Right atrium auricular region (tissue), 2 donors: ENCODE data around the gene CAMTA1. TPM values are rescaled to one million over a fixed set of nuclear protein-coding genes. Genes with fewer than 3 reads are reported as not detected.

Experiments
- DNase-seq: peaks from one replicate; pipeline ENCODE4 v3.0.0-alpha.2; 2019; ENCODE audit warnings: low spot score
- H3K27ac ChIP-seq, 2 donors: fragments of 200-600 bp; sonication (generic); 1 replicate in 1 of 2; 2 replicates in 1 of 2; pipeline ENCODE4 v1.5.1; 2016 to 2019
- H3K27me3 ChIP-seq, 2 donors: fragments of 200-600 bp; sonication (generic); one replicate each; pipeline versions ENCODE4 v1.5.1 to v1.6.0; 2017 to 2019
- H3K36me3 ChIP-seq: fragments of 200-600 bp; sonication (generic); one replicate; pipeline ENCODE4 v1.5.1; 2016
- H3K4me1 ChIP-seq, 2 donors: fragments of 200-600 bp; sonication (generic); one replicate each; pipeline versions ENCODE4 v1.5.1 to v1.6.0; 2017 to 2019
- H3K4me3 ChIP-seq, 2 donors: fragments of 200-600 bp; sonication (generic); 1 replicate in 1 of 2; 2 replicates in 1 of 2; pipeline ENCODE4 v1.5.1; 2017 to 2019; ENCODE audit warnings: mild to moderate bottlenecking in 1 of 2, moderate library complexity in 1 of 2
- H3K9me3 ChIP-seq, 2 donors: fragments of 200-600 bp; sonication (generic); one replicate each; pipeline ENCODE4 v1.5.1; 2019
- total RNA-seq, 2 donors: library from RNA; depleted of rRNA; stranded (reverse); fragments of >200 nt; gene quantifications; one replicate each; pipeline ENCODE4 v1.1.0, GENCODE V29; 2016
- TF ChIP-seq, protein P1 (sequence below), 2 donors: fragments of 200-600 bp; sonication (generic); IDR thresholded peaks; one replicate each; pipeline ENCODE4 v1.5.1; 2019; ENCODE audit warnings: antibody characterized with exemption in 2 of 2

CAMTA1 gene
- total RNA-seq, 2 donors from 2014 or later = 132 to 190 TPM

GRCh38 chr1:6911974-6912373 lies 126.7 kb downstream of the CAMTA1 start:
- Histone ChIP-seq H3K4me3 (no peak overlapping the region), H3K27me3 (no peaks in the 10 kb centered on the region), H3K4me1 (no peaks in the 10 kb centered on the region), H3K9me3 (peaks cover 0 to 5% of the 10 kb centered on the region in 2 donors), H3K36me3 (no peaks in the 10 kb centered on the region), H3K27ac (no peak overlapping the region)
- TF ChIP-seq, protein P1, sequence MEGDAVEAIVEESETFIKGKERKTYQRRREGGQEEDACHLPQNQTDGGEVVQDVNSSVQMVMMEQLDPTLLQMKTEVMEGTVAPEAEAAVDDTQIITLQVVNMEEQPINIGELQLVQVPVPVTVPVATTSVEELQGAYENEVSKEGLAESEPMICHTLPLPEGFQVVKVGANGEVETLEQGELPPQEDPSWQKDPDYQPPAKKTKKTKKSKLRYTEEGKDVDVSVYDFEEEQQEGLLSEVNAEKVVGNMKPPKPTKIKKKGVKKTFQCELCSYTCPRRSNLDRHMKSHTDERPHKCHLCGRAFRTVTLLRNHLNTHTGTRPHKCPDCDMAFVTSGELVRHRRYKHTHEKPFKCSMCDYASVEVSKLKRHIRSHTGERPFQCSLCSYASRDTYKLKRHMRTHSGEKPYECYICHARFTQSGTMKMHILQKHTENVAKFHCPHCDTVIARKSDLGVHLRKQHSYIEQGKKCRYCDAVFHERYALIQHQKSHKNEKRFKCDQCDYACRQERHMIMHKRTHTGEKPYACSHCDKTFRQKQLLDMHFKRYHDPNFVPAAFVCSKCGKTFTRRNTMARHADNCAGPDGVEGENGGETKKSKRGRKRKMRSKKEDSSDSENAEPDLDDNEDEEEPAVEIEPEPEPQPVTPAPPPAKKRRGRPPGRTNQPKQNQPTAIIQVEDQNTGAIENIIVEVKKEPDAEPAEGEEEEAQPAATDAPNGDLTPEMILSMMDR (IDR thresholded peaks at IDR 0.05) = no peak
- DNase-seq = no peak

GRCh38 chr1:6912518-6912917 lies 127.3 kb downstream of the CAMTA1 start:
- Histone ChIP-seq H3K27ac (no peak overlapping the region), H3K9me3 (peaks cover 0 to 5% of the 10 kb centered on the region in 2 donors), H3K4me1 (no peaks in the 10 kb centered on the region), H3K27me3 (no peaks in the 10 kb centered on the region), H3K4me3 (no peak overlapping the region), H3K36me3 (no peaks in the 10 kb centered on the region)
- no peak for DNase-seq
- TF ChIP-seq, protein P1 (IDR thresholded peaks at IDR 0.05) = no peak

DNA sequence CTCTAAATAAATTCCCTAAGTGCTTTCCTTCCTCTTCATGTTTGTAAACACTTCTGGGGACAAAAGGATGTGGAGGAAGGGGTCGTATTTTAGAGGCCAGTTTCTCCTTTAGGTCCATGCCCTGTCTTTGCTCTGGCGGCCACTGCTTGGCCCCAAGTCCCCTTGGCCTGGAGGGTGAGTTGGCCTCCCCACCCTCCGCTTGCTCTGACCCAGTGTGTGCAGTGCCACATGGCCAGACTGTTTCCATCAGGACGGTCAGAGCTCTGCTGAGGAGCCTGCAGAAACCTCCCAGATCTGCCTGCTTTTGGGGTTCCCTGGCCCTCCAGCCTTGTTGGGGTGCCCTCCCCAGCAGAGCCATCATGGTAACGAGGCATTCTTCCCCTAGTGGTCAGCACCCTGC lies 127.8 kb downstream of the CAMTA1 start:
- no peak overlapping the region for H3K4me3 ChIP-seq
- H3K4me1 ChIP-seq = no peaks in the 10 kb centered on the region
- H3K36me3 ChIP-seq = no peaks in the 10 kb centered on the region
- TF ChIP-seq, protein P1 (IDR thresholded peaks at IDR 0.05) = no peak
- peaks cover 0 to 5% of the 10 kb centered on the region in 2 donors for H3K9me3 ChIP-seq
- no peak for DNase-seq
- no peaks in the 10 kb centered on the region for H3K27me3 ChIP-seq
- H3K27ac ChIP-seq = no peak overlapping the region

DNA sequence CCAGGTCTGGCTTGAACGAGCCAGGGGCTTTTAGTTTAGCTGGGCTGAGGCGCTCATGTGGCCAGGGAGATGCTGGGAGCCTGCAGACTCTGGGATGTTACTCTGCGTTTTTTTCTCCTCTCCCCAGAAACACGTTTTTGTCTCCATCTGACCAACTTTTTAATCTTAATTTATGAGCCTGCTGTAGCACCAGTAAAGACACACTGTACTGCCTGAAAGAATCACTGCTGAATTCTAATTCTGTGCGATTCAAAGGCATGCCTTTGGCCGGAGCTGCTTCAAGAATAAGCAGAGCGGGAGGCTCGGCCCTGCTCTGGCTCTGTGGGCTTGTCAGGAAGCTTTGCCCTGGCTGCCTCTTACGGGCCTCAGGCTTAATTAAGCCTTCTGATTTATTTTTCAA lies 129.5 kb downstream of the CAMTA1 start:
- no peak for DNase-seq
- no peaks in the 10 kb centered on the region for H3K27me3 ChIP-seq
- TF ChIP-seq, protein P1 (IDR thresholded peaks at IDR 0.05) = no peak
- H3K27ac ChIP-seq = no peak overlapping the region
- H3K9me3 ChIP-seq = peaks cover 0 to 5% of the 10 kb centered on the region in 2 donors
- H3K36me3 ChIP-seq = no peaks in the 10 kb centered on the region
- no peaks in the 10 kb centered on the region for H3K4me1 ChIP-seq
- H3K4me3 ChIP-seq = no peak overlapping the region

DNA sequence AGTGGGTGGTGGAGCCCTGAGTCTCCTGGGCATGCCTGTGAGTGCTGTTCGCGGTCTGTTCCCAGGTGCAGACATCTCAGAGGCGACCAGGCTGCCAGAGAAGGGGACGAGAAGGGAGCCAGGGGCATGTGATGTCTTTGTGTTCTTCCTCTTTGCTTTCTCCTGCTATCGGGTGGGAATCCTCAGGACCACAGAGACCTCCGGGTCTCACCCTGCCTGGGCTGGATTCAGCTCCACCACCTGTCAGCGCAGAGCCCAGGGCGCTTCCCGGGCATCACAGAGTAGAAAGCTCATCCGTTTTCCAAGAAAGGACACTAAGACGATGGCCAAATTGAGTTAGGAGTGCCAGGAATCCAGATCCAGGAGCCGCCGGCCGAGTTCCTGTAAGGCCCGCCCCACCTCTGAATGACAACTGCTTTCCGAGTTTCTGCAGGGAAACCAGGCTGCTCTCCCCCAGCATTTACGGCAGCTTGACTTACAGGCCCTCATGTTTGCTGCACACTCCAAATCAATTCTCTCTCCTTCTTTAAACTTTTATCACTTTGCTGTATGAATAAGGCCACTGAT lies 130.8 kb downstream of the CAMTA1 start:
- TF ChIP-seq, protein P1 (IDR thresholded peaks at IDR 0.05) = no peak
- no peak for DNase-seq

DNA sequence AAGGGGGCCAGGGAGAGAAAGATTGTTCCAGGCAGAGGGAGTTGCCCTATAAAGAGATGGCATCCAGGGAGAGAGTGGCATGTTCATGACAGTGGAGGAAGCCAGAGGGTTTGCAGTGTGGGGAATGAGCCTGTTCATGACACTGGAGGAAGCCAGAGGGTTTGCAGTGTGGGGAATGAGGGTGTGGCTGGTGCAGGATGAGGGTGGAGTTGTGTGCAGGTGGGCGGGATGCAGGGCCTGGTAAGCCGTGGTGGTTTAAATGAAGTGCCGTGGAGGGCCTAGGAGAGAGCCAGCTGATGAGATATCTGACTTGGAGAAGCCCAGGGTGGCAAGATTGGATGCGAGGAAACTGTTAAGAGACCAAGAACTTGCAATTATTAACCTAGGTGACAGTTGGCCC lies 131.8 kb downstream of the CAMTA1 start:
- Histone ChIP-seq H3K36me3 (no peaks in the 10 kb centered on the region), H3K4me1 (peaks cover 0 to under 1% of the 10 kb centered on the region in 2 donors), H3K27ac (no peak overlapping the region), H3K9me3 (peaks cover 0 to 5% of the 10 kb centered on the region in 2 donors), H3K27me3 (no peaks in the 10 kb centered on the region), H3K4me3 (no peak overlapping the region)
- DNase-seq = no peak
- TF ChIP-seq, protein P1 (IDR thresholded peaks at IDR 0.05) = no peak

More for the DNA sequence above, 130.8 kb downstream of the CAMTA1 start:
- no peak overlapping the region for H3K4me3 ChIP-seq
- peaks cover 0 to 5% of the 10 kb centered on the region in 2 donors for H3K9me3 ChIP-seq
- no peak overlapping the region for H3K27ac ChIP-seq
- H3K36me3 ChIP-seq = no peaks in the 10 kb centered on the region
- H3K27me3 ChIP-seq = no peaks in the 10 kb centered on the region
- H3K4me1 ChIP-seq = no peaks in the 10 kb centered on the region
